Omental fat pad (tissue), 4 donors: Measurements from ENCODE around the gene TBC1D19. TPM values are rescaled to one million over a fixed set of nuclear protein-coding genes. Genes with fewer than 3 reads are reported as not detected.
A peak's percentile ranks its signal among the peaks of the same experiment; 100 is the strongest.

Source experiments
- ATAC-seq: fragments of 150-250 bp; one replicate; pipeline ENCODE4 v1.9.1; 2016; ENCODE audit warnings: mild to moderate bottlenecking, moderate library complexity; ENCODE audit not compliant: low FRiP score
- DNase-seq: peaks from one replicate; pipeline ENCODE4 v3.0.0-alpha.2; 2019; ENCODE audit warnings: low spot score
- CTCF ChIP-seq, 3 donors: fragments of 450-650 bp; IDR thresholded peaks; one replicate each; pipeline ENCODE4 v1.5.1; 2016 to 2017; ENCODE audit warnings: antibody characterized with exemption in 3 of 3, mild to moderate bottlenecking in 3 of 3, moderate library complexity in 2 of 3
- total RNA-seq, 4 donors: library from RNA; depleted of rRNA; stranded (reverse); fragments of >200 nt; gene quantifications; one replicate each; pipeline ENCODE4 v1.1.0, GENCODE V29; 2016

Gene TBC1D19
- total RNA-seq, 4 donors from 2014 or later: 5.6 to 21.6 (median 12.3) TPM

GRCh38 chr4:26701786-26702227 lies 117.9 kb downstream of the TBC1D19 start:
- ATAC-seq (no peak), DNase-seq (no peak)
- no peak for TF ChIP-seq CTCF (IDR thresholded peaks at IDR 0.05)

GRCh38 chr4:26707342-26707741 lies 123.5 kb downstream of the TBC1D19 start:
- ATAC-seq (no peak), DNase-seq (no peak)
- no peak for TF ChIP-seq CTCF (IDR thresholded peaks at IDR 0.05)

- TF ChIP-seq CTCF (IDR thresholded peaks at IDR 0.05): no peak
- ATAC-seq: no peak
- no peak for DNase-seq
These were observed 125.4 kb downstream of the TBC1D19 start for GRCh38 chr4:26709246-26709645.

GRCh38 chr4:26713563-26714151 lies 129.8 kb downstream of the TBC1D19 start:
- TF ChIP-seq CTCF (IDR thresholded peaks at IDR 0.05): no peak
- ATAC-seq (no peak), DNase-seq (no peak)

GRCh38 chr4:26715636-26716242 lies 131.9 kb downstream of the TBC1D19 start:
- no peak for DNase-seq
- TF ChIP-seq CTCF (IDR thresholded peaks at IDR 0.05): no peak
- no peak for ATAC-seq

GRCh38 chr4:26717332-26717731 lies 133.4 kb downstream of the TBC1D19 start:
- peak; percentile 64 for ATAC-seq
- TF ChIP-seq CTCF (IDR thresholded peaks at IDR 0.05): no peak
- DNase-seq: no peak

GRCh38 chr4:26719954-26720552 lies 136.2 kb downstream of the TBC1D19 start:
- TF ChIP-seq CTCF (IDR thresholded peaks at IDR 0.05): no peak
- ATAC-seq (no peak), DNase-seq (no peak)
